NK-92 (cell line): Measurements from ENCODE around the gene F7.

ENCODE experiments used
- DNase-seq: peaks from one replicate; lab custom pipeline; 2025; ENCODE audit not compliant: unreplicated experiment; lab: John Stamatoyannopoulos, UW

Gene F7

GRCh38 chr13:113086031-113086750 is 19.4 kb upstream of the F7 start:
- DNase-seq = no peak

- no peak for DNase-seq
Measured at GRCh38 chr13:113086991-113087922, 18.3 kb upstream of the F7 start.

- no peak for DNase-seq
Measured at GRCh38 chr13:113087923-113088690, 17.5 kb upstream of the F7 start.

- DNase-seq = no peak
Measured at GRCh38 chr13:113088691-113089020, 16.9 kb upstream of the F7 start.

- no peak for DNase-seq
Measured at GRCh38 chr13:113089693-113090414, 15.7 kb upstream of the F7 start.

- DNase-seq = no peak
Measured at GRCh38 chr13:113090415-113090770, 15.2 kb upstream of the F7 start.

GRCh38 chr13:113090806-113091205 is 14.8 kb upstream of the F7 start:
- no peak for DNase-seq

GRCh38 chr13:113091211-113091771 is 14.3 kb upstream of the F7 start:
- no peak for DNase-seq

- DNase-seq = no peak
Measured at GRCh38 chr13:113091891-113092775, 13.5 kb upstream of the F7 start.

- no peak for DNase-seq
Measured at GRCh38 chr13:113092776-113093579, 12.6 kb upstream of the F7 start.

GRCh38 chr13:113093580-113094409 is 11.8 kb upstream of the F7 start:
- DNase-seq = no peak

- DNase-seq = no peak
Measured at GRCh38 chr13:113094410-113094800, 11.2 kb upstream of the F7 start.

- DNase-seq = no peak
Measured at GRCh38 chr13:113095146-113096051, 10.2 kb upstream of the F7 start.

- DNase-seq = no peak
Measured at GRCh38 chr13:113096052-113096744, 9.4 kb upstream of the F7 start.

GRCh38 chr13:113096745-113097305 is 8.8 kb upstream of the F7 start:
- no peak for DNase-seq

GRCh38 chr13:113097651-113098050 is 7.9 kb upstream of the F7 start:
- no peak for DNase-seq
